Lower lobe of right lung (tissue), 2 donors: Measurements from ENCODE around the gene GLIS1. TPM values are rescaled to one million over a fixed set of nuclear protein-coding genes. Genes with fewer than 3 reads are reported as not detected.

Source experiments
- ATAC-seq, 2 donors: fragments of 200-7000 bp; cut with Tn5 transposase; one replicate each; pipeline ENCODE4 v1.9.1; 2020 to 2022; ENCODE audit warnings: mild to moderate bottlenecking in 2 of 2, moderate library complexity in 2 of 2
- DNase-seq: peaks from one replicate; pipeline ENCODE4 v3.0.0-alpha.2; 2020
- H3K27ac ChIP-seq: fragments of 200-600 bp; one replicate; pipeline ENCODE4 v1.8.0; 2022
- H3K27me3 ChIP-seq: fragments of 200-600 bp; one replicate; pipeline ENCODE4 v1.8.0; 2022; ENCODE audit warnings: low read depth
- H3K36me3 ChIP-seq: fragments of 200-600 bp; one replicate; pipeline ENCODE4 v1.8.0; 2022; ENCODE audit warnings: mild to moderate bottlenecking
- H3K4me1 ChIP-seq: fragments of 200-600 bp; one replicate; pipeline ENCODE4 v1.8.0; 2022
- H3K4me3 ChIP-seq: fragments of 200-600 bp; one replicate; pipeline ENCODE4 v1.8.0; 2022; ENCODE audit warnings: mild to moderate bottlenecking
- H3K9me3 ChIP-seq: fragments of 200-600 bp; one replicate; pipeline ENCODE4 v1.8.0; 2022
- intact Hi-C: fragments of 100-400 bp; cut with DNase I; formaldehyde crosslinking; loops from one replicate; pipeline ENCODE4 v1.11.0; 2022
- total RNA-seq: library from RNA; stranded (reverse); fragmentation: NEBNext Ultra II Directional; extraction: Animal tissue kit (Norgen Biotek cat#: 25700); gene quantifications from one replicate; pipeline ENCODE4 v1.2.1, GENCODE V29; 2021
- TF ChIP-seq, protein P1 (sequence below): fragments of 200-600 bp; IDR thresholded peaks from one replicate; pipeline ENCODE4 v1.8.0; 2022; ENCODE audit warnings: antibody characterized with exemption, mild to moderate bottlenecking
- donor health status: DM: no; HTN: yes; CAD: no; lungs with severe emphysema.

Gene GLIS1
- total RNA-seq, 1 donor from 2014 or later = not detected

- intact Hi-C loops = no loop called here
- DNase-seq = no peak
- Histone ChIP-seq H3K27me3 (peaks cover 14% of the 10 kb centered on the region), H3K9me3 (no peaks in the 10 kb centered on the region), H3K36me3 (no peaks in the 10 kb centered on the region), H3K4me1 (no peaks in the 10 kb centered on the region), H3K4me3 (no peak overlapping the region), H3K27ac (no peak overlapping the region)
- TF ChIP-seq, protein P1, sequence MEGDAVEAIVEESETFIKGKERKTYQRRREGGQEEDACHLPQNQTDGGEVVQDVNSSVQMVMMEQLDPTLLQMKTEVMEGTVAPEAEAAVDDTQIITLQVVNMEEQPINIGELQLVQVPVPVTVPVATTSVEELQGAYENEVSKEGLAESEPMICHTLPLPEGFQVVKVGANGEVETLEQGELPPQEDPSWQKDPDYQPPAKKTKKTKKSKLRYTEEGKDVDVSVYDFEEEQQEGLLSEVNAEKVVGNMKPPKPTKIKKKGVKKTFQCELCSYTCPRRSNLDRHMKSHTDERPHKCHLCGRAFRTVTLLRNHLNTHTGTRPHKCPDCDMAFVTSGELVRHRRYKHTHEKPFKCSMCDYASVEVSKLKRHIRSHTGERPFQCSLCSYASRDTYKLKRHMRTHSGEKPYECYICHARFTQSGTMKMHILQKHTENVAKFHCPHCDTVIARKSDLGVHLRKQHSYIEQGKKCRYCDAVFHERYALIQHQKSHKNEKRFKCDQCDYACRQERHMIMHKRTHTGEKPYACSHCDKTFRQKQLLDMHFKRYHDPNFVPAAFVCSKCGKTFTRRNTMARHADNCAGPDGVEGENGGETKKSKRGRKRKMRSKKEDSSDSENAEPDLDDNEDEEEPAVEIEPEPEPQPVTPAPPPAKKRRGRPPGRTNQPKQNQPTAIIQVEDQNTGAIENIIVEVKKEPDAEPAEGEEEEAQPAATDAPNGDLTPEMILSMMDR = no peak
- no peak for ATAC-seq
Observed at GRCh38 chr1:53731043-53731600, 7.8 kb downstream of the GLIS1 start.

DNA sequence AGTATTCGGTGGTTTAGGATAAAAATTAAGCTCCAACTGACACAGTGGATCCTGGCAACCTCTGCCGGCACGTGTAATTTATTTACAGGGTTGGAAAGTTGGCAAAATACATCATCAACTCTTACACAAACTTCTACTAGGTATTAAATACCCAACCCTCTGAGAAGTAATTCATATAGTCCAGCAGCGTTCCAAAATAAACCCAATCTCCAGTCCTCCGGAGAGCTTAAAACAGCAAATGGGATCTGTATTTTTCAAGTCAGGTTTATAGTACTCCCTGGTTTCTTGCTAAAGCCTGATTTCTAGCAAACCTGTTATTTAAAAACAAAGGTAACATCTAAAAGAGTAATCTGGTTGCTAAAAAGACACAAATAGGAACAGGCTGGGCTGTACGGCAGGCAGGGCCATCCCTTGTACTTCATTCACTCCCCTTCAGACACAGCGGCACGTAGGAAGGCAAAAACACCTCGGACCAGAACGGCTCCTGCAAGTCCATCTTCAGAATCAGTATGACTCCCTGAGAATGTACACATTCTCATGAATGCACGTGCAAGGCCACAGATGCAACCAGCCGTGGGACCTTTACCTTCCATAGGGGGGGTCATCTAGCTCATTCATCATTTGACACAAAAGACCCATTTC lies 8.6 kb downstream of the GLIS1 start:
- Histone ChIP-seq H3K9me3 (no peaks in the 10 kb centered on the region), H3K27me3 (peaks cover 14% of the 10 kb centered on the region), H3K36me3 (no peaks in the 10 kb centered on the region), H3K4me3 (no peak overlapping the region), H3K4me1 (no peaks in the 10 kb centered on the region), H3K27ac (no peak overlapping the region)
- TF ChIP-seq, protein P1 = no peak
- DNase-seq (no peak), ATAC-seq (no peak)
- intact Hi-C loops = no loop called here

DNA sequence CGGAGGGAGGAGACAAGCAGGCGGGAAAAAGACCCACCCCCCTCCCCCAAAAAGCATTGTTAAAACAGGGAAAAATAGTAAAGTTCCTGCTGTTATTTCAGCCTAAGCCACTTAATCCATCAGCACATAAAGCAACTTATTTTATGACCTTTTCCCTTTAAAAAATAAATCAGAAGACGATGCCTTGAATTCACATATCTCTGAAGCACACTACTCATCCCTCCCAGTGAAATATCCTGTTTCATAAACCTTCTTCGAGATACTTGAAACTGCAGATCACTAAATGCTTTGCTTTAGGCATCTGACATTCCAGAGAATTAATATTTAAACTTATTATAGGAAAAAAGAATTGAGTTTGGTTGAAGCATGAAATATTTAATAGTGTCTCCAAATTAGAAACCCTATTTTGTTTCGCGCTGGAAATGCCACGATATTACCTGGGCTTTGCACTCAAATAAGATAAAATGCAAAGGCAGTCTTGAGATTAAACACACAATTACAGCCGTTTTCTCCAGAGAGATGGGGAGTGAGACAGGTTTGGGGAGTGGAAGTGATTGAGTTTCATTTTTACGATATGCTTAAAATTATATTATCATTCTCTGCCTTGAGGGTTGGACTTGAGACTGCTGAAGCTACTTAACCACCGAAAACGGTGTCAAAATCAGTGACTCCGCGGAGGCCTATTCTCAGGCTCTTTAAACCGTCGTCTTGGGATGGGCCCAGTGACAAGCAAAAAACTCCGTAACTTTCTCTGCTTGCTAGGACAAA lies 9.3 kb downstream of the GLIS1 start:
- no peak overlapping the region for H3K27ac ChIP-seq

GRCh38 chr1:53728702-53729455 lies 10.1 kb downstream of the GLIS1 start:
- Histone ChIP-seq H3K4me1 (no peaks in the 10 kb centered on the region), H3K9me3 (no peaks in the 10 kb centered on the region), H3K36me3 (no peaks in the 10 kb centered on the region), H3K27ac (no peak overlapping the region), H3K4me3 (no peak overlapping the region), H3K27me3 (peaks cover 11% of the 10 kb centered on the region)
- no peak for ATAC-seq
- intact Hi-C loops = no loop called here
- TF ChIP-seq, protein P1 = no peak
- no peak for DNase-seq

More for the DNA sequence above, 9.3 kb downstream of the GLIS1 start:
- no peaks in the 10 kb centered on the region for H3K9me3 ChIP-seq
- no peak overlapping the region for H3K4me3 ChIP-seq
- H3K4me1 ChIP-seq = no peaks in the 10 kb centered on the region
- intact Hi-C loops = no loop called here
- peaks cover 13% of the 10 kb centered on the region for H3K27me3 ChIP-seq
- ATAC-seq = no peak
- H3K36me3 ChIP-seq = no peaks in the 10 kb centered on the region
- no peak for DNase-seq
- TF ChIP-seq, protein P1 = no peak

GRCh38 chr1:53728196-53728595 lies 10.8 kb downstream of the GLIS1 start:
- no peak overlapping the region for H3K27ac ChIP-seq
- H3K9me3 ChIP-seq = no peaks in the 10 kb centered on the region
- H3K27me3 ChIP-seq = peaks cover 11% of the 10 kb centered on the region
- TF ChIP-seq, protein P1 = no peak
- no peak overlapping the region for H3K4me3 ChIP-seq
- ATAC-seq (no peak), DNase-seq (no peak)
- intact Hi-C loops = no loop called here
- H3K4me1 ChIP-seq = no peaks in the 10 kb centered on the region
- H3K36me3 ChIP-seq = no peaks in the 10 kb centered on the region
